ENCODE measurements around the gene CLDN5.

Gene CLDN5

DNA sequence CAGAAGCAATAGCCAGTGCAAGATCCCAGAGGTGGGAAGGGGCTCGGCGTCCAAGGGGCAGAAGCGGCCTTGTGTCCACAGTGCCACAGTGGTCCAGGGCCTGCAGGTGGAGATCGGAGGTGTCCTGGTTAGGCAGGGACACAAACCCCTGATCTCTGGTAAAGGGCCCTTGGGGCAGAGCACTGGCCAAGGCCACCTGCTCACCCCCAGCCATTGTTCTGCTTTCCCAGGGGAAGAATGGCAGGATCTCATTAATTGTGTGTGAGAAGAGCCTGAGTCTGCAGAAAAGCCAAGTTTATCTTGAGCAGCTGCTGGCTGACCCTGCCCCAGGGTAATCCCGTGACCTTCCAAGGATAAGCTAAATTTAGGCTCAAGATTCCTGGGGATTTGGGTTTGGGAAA lies 3.1 kb upstream of the CLDN5 start:
- no peak for TF ChIP-seq TAF1 (IDR thresholded peaks at IDR 0.05; ENCODE audit: borderline replicate concordance, insufficient read depth, low read length)
- no peak for TF ChIP-seq POLR2AphosphoS5 (IDR thresholded peaks at IDR 0.05; ENCODE audit: low read depth, low read length)
- no peak for TF ChIP-seq SIN3A (IDR thresholded peaks at IDR 0.05; ENCODE audit: borderline replicate concordance, insufficient read depth, low read length)
- no peak for TF ChIP-seq REST (IDR thresholded peaks at IDR 0.05; ENCODE audit: insufficient read depth in 1 of 2, low read depth in 2 of 2, low read length in 2 of 2)
- no peak for TF ChIP-seq FOXP2 (optimal IDR thresholded peaks at IDR 0.05; ENCODE audit: borderline replicate concordance, extremely low read depth, extremely low read length, insufficient read depth)

GRCh38 chr22:19526702-19527111 lies 2.5 kb upstream of the CLDN5 start:
- TF ChIP-seq POLR2AphosphoS5 (IDR thresholded peaks at IDR 0.05; ENCODE audit: low read depth, low read length) (no peak), SIN3A (IDR thresholded peaks at IDR 0.05; ENCODE audit: borderline replicate concordance, insufficient read depth, low read length) (no peak), TAF1 (IDR thresholded peaks at IDR 0.05; ENCODE audit: borderline replicate concordance, insufficient read depth, low read length) (no peak), REST (IDR thresholded peaks at IDR 0.05; ENCODE audit: insufficient read depth in 1 of 2, low read depth in 2 of 2, low read length in 2 of 2) (no peak), FOXP2 (optimal IDR thresholded peaks at IDR 0.05; ENCODE audit: borderline replicate concordance, extremely low read depth, extremely low read length, insufficient read depth) (no peak)

DNA sequence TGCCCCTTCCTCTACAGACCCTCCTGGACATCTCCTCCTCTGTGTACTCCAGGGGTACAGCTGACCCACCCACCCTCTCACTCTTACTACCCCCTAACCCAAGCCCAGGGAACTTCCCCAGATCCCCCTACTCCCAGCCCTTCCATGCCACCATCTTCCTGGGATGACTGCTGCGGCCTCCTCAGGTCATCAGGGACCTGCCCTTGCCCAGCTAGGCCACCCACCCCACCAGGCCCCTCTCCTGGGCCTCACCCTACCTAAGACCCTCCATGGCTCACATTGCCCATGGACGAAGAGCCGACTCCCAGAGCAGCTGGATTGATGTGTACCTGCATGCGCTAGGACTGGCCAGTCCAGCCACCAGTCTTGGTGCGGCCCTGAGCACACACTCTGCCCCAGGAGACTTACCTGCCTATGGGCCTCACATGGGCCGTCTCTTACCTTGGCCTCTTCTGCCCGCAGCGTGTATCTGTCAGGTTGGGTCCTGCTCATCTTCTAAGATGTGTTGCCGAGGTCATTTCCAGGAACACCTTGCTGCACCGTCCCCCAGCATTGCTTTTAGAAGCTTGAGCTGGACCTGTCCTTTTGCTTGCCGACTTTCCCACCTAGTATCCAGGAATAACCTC lies 2.0 kb upstream of the CLDN5 start:
- TF ChIP-seq REST (IDR thresholded peaks at IDR 0.05; ENCODE audit: insufficient read depth in 1 of 2, low read depth in 2 of 2, low read length in 2 of 2), result no peak
- no peak for TF ChIP-seq POLR2AphosphoS5 (IDR thresholded peaks at IDR 0.05; ENCODE audit: low read depth, low read length)
- TF ChIP-seq SIN3A (IDR thresholded peaks at IDR 0.05; ENCODE audit: borderline replicate concordance, insufficient read depth, low read length), result no peak
- TF ChIP-seq FOXP2 (optimal IDR thresholded peaks at IDR 0.05; ENCODE audit: borderline replicate concordance, extremely low read depth, extremely low read length, insufficient read depth), result no peak
- no peak for TF ChIP-seq TAF1 (IDR thresholded peaks at IDR 0.05; ENCODE audit: borderline replicate concordance, insufficient read depth, low read length)

- TF ChIP-seq TAF1 (IDR thresholded peaks at IDR 0.05; ENCODE audit: borderline replicate concordance, insufficient read depth, low read length), result no peak
- TF ChIP-seq FOXP2 (optimal IDR thresholded peaks at IDR 0.05; ENCODE audit: borderline replicate concordance, extremely low read depth, extremely low read length, insufficient read depth), result no peak
- no peak for TF ChIP-seq SIN3A (IDR thresholded peaks at IDR 0.05; ENCODE audit: borderline replicate concordance, insufficient read depth, low read length)
- no peak for TF ChIP-seq REST (IDR thresholded peaks at IDR 0.05; ENCODE audit: insufficient read depth in 1 of 2, low read depth in 2 of 2, low read length in 2 of 2)
- no peak for TF ChIP-seq POLR2AphosphoS5 (IDR thresholded peaks at IDR 0.05; ENCODE audit: low read depth, low read length)
These were observed 1.5 kb upstream of the CLDN5 start for GRCh38 chr22:19525666-19526065.
